ENCODE results near the gene MPO. TPM values are rescaled to one million over a fixed set of nuclear protein-coding genes. Genes with fewer than 3 reads are reported as not detected.

MPO gene
- total and polyA plus RNA-seq, 2 donors (not counting 3 experiments of a cell fraction or from before 2014, with no cell fraction given) = not detected

DNA sequence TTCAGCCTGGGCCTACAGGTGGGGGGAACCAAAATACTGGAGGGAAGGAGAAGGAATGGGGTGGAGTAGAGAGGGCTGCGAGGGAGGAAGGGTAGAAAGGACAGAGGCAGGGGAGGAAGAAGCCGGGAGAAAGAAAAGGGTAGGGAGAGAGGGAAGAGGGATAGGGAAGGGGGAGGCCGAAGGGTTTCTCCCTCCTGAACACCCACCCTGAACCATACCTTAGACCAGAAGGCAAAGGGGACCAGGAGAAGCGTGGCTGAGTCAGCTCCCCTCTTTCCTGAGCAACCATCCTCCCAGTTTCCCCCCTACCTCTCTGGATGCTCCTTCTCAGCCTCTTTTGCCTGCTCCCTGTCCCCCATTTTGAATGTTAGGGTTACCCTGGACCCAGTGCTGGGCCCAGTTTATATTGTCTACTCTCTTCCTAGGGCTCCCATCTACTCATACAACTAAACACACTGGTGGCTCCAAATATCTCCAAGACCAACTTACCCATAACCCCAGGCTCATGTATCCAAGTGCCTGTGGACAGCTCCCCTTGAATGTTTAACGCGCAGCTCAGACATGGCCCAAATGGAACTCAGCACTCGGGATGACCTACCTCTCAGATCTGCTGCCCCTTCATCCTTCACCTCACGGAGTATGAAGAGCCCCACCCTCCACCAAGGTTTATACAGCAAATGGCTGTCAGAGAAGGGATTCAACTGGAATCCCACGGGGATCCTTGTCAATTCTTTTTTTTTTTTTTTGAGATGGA lies 40.0 kb upstream of the MPO start:
- Histone ChIP-seq H2AFZ (ENCODE audit: low read depth, low read length) (no peak overlapping the region), H3K27me3 (ENCODE audit: control insufficient read depth in 2 of 2, insufficient read depth in 2 of 2, low read length in 2 of 2) (peaks cover 20 to 25% of the 10 kb centered on the region in 2 experiments), H3K27ac (ENCODE audit: insufficient read depth, low read depth, low read length) (no peak overlapping the region), H3K36me3 (ENCODE audit: control insufficient read depth in 2 of 2, extremely low read depth in 1 of 2, insufficient read depth in 2 of 2, low read length in 2 of 2) (no peaks in the 10 kb centered on the region), H3K9me3 (replicated peaks; ENCODE audit: control insufficient read depth, insufficient read depth, low read length) (no peaks in the 10 kb centered on the region), H3K79me2 (ENCODE audit: control insufficient read depth, insufficient read depth, low read length) (no peaks in the 10 kb centered on the region), H3K4me2 (ENCODE audit: insufficient read depth, low read length) (no peak overlapping the region), H3K9ac (replicated peaks; ENCODE audit: extremely low read depth, insufficient read depth, low read length) (no peak overlapping the region), H3K4me3 (replicated peaks in 1 of 3; ENCODE audit: insufficient read depth in 1 of 3, low read depth in 1 of 3, low read length in 3 of 3) (no peak overlapping the region), H4K20me1 (replicated peaks; ENCODE audit: control insufficient read depth, extremely low read depth, insufficient read depth, low read length) (no peaks in the 10 kb centered on the region), H3K9me1 (replicated peaks; ENCODE audit: control insufficient read depth, extremely low read depth, insufficient read depth, low read length) (no peaks in the 10 kb centered on the region), H3K4me1 (ENCODE audit: control insufficient read depth, extremely low read depth, insufficient read depth, low read length) (no peaks in the 10 kb centered on the region)
- intact Hi-C loops (cut with micrococcal nuclease) (no loop called here), dilution Hi-C loops (cut with MboI; ENCODE audit: extremely low pct_ligation_motif_present, low sequenced_read_pairs) (no loop called here)
- no TSS peak for BruUV-seq (replicated peaks)
- DNase-seq (ENCODE audit: low read depth, low spot score) (no peak), FAIRE-seq (no peak)
- POLR2A ChIA-PET = no interaction called here
- TF ChIP-seq POLR2AphosphoS5 (IDR thresholded peaks at IDR 0.05; ENCODE audit: insufficient read depth, low read depth, low read length) (no peak), MYC (IDR thresholded peaks at IDR 0.05; ENCODE audit: low read depth, low read length) (no peak), EZH2 (IDR thresholded peaks at IDR 0.05; ENCODE audit: borderline replicate concordance, low read depth, low read length, severe bottlenecking) (no peak), POLR2A (IDR thresholded peaks at IDR 0.05; ENCODE audit: low read depth, low read length) (no peak)
- CTCF ChIA-PET = interaction anchor here (1.7 kb wide), 1 partner anchor 97 kb away, joined by 6 read pairs; the partner anchor contains the start of gene RNF43

DNA sequence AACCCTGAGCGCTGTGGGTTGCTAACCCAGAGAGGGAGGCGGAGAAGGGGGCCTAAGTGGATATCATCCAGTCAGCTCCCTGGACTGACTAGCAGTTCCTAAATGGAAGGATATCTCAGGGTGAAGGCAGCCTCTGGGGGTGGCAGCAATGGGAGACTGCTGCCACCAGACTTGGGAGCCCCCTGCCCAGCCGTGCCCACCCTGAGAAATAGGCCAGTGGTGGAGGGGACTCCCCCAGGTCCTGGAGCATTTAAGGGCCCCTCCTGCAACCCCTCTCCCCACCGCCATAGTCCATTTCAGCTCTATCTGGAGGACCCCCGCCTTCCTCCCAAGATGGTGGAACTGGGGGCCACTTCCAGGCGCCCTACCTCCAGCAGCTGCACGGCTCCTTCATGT lies 39.4 kb upstream of the MPO start:
- Histone ChIP-seq H3K9ac (replicated peaks; ENCODE audit: extremely low read depth, insufficient read depth, low read length) (no peak overlapping the region), H3K9me3 (replicated peaks; ENCODE audit: control insufficient read depth, insufficient read depth, low read length) (no peaks in the 10 kb centered on the region), H2AFZ (ENCODE audit: low read depth, low read length) (no peak overlapping the region), H4K20me1 (replicated peaks; ENCODE audit: control insufficient read depth, extremely low read depth, insufficient read depth, low read length) (no peaks in the 10 kb centered on the region), H3K4me3 (replicated peaks in 1 of 3; ENCODE audit: insufficient read depth in 1 of 3, low read depth in 1 of 3, low read length in 3 of 3) (no peak overlapping the region), H3K4me2 (ENCODE audit: insufficient read depth, low read length) (no peak overlapping the region), H3K9me1 (replicated peaks; ENCODE audit: control insufficient read depth, extremely low read depth, insufficient read depth, low read length) (no peaks in the 10 kb centered on the region), H3K36me3 (ENCODE audit: control insufficient read depth in 2 of 2, extremely low read depth in 1 of 2, insufficient read depth in 2 of 2, low read length in 2 of 2) (no peaks in the 10 kb centered on the region), H3K4me1 (ENCODE audit: control insufficient read depth, extremely low read depth, insufficient read depth, low read length) (no peaks in the 10 kb centered on the region), H3K79me2 (ENCODE audit: control insufficient read depth, insufficient read depth, low read length) (no peaks in the 10 kb centered on the region), H3K27ac (ENCODE audit: insufficient read depth, low read depth, low read length) (no peak overlapping the region), H3K27me3 (ENCODE audit: control insufficient read depth in 2 of 2, insufficient read depth in 2 of 2, low read length in 2 of 2) (peaks cover 18 to 21% of the 10 kb centered on the region in 2 experiments)
- dilution Hi-C loops (cut with MboI; ENCODE audit: extremely low pct_ligation_motif_present, low sequenced_read_pairs) = no loop called here
- no TSS peak for BruUV-seq (replicated peaks)
- POLR2A ChIA-PET = no interaction called here
- FAIRE-seq (no peak), DNase-seq (ENCODE audit: low read depth, low spot score) (no peak)
- no peak for TF ChIP-seq POLR2AphosphoS5 (IDR thresholded peaks at IDR 0.05; ENCODE audit: insufficient read depth, low read depth, low read length)
- TF ChIP-seq FOS (IDR thresholded peaks at IDR 0.05; ENCODE audit: borderline replicate concordance, insufficient read depth, low read length) = no peak
- TF ChIP-seq MYC (IDR thresholded peaks at IDR 0.05; ENCODE audit: low read depth, low read length) = no peak
- no peak for TF ChIP-seq GATA2 (IDR thresholded peaks at IDR 0.05; ENCODE audit: insufficient read depth, insufficient read length, low read depth, low read length)
- TF ChIP-seq JUN (IDR thresholded peaks at IDR 0.05; ENCODE audit: borderline replicate concordance, insufficient read depth, insufficient read length, low read depth) = no peak
- TF ChIP-seq, protein P1, sequence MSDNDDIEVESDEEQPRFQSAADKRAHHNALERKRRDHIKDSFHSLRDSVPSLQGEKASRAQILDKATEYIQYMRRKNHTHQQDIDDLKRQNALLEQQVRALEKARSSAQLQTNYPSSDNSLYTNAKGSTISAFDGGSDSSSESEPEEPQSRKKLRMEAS (IDR thresholded peaks at IDR 0.05; ENCODE audit: insufficient read depth, insufficient read length) = no peak
- TF ChIP-seq CTCF (IDR thresholded peaks at IDR 0.05; ENCODE audit: extremely low read depth in 1 of 2, insufficient read depth in 1 of 2, low read depth in 1 of 2, low read length in 2 of 2) = no peak
- no peak for TF ChIP-seq EZH2 (IDR thresholded peaks at IDR 0.05; ENCODE audit: borderline replicate concordance, low read depth, low read length, severe bottlenecking)
- TF ChIP-seq POLR2A (IDR thresholded peaks at IDR 0.05; ENCODE audit: low read depth, low read length) = no peak
- intact Hi-C loops (cut with micrococcal nuclease) = no loop called here
- CTCF ChIA-PET = interaction anchor here (1.7 kb wide), 1 partner anchor 97 kb away, joined by 6 read pairs; the partner anchor contains the start of gene RNF43

All from endothelial cell of umbilical vein (primary cell).